Testis (tissue), 2 donors: Measurements from ENCODE around the gene EYS.

Experiments used
- POLR2A ChIP-seq: fragments of 450-650 bp; IDR thresholded peaks from one replicate; pipeline ENCODE4 v1.6.1; 2017; ENCODE audit warnings: antibody characterized with exemption, mild to moderate bottlenecking, moderate library complexity
- TF ChIP-seq, protein P1 (sequence below), 3 experiments: fragments of 450-650 bp in 2 of 3; fragments of 200-600 bp in 1 of 3; sonication (generic) in 1 of 3; IDR thresholded peaks; one replicate each; pipeline ENCODE4 v1.5.1; 2016 to 2019; ENCODE audit warnings: antibody characterized with exemption in 3 of 3, mild to moderate bottlenecking in 2 of 3, moderate library complexity in 1 of 3

DNA sequence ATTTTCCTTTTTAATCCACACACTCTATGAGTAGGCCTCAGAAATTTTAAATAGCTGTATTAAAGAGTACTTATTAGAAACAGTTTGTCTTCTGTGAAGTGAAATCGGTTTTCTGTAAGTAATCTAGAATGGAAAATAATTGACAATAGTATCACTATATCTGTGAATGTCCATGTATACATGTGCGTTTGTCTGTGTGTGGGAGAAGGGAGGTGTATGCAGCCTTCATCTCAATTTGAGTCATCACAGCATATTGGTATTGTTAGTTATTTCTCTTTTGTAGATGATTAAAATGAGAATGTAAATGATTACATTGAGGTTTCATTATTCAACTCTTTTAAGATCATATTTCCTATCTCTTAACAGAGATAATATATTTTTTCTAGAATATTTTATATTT lies 206.0 kb downstream of the EYS start:
- no peak for TF ChIP-seq POLR2A
- TF ChIP-seq, protein P1, sequence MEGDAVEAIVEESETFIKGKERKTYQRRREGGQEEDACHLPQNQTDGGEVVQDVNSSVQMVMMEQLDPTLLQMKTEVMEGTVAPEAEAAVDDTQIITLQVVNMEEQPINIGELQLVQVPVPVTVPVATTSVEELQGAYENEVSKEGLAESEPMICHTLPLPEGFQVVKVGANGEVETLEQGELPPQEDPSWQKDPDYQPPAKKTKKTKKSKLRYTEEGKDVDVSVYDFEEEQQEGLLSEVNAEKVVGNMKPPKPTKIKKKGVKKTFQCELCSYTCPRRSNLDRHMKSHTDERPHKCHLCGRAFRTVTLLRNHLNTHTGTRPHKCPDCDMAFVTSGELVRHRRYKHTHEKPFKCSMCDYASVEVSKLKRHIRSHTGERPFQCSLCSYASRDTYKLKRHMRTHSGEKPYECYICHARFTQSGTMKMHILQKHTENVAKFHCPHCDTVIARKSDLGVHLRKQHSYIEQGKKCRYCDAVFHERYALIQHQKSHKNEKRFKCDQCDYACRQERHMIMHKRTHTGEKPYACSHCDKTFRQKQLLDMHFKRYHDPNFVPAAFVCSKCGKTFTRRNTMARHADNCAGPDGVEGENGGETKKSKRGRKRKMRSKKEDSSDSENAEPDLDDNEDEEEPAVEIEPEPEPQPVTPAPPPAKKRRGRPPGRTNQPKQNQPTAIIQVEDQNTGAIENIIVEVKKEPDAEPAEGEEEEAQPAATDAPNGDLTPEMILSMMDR (IDR thresholded peaks at IDR 0.05): no peak
